LoVo (cell line): ENCODE data around the gene CIPC.

ENCODE experiments used
- DNase-seq: peaks from one replicate; pipeline ENCODE4 v3.0.0-alpha.2; 2016; ENCODE audit warnings: low spot score

CIPC gene

GRCh38 chr14:77097700-77098528, at the start of gene CIPC:
CIPC (plus strand) TSS chr14:77098258; CDS start chr14:77105709, 7,451 bp downstream.
- peak; percentile 99 for DNase-seq

- no peak for DNase-seq
Measured at GRCh38 chr14:77051116-77051515, 46.9 kb upstream of the CIPC start.

GRCh38 chr14:77052281-77053044, 45.6 kb upstream of the CIPC start:
- DNase-seq = no peak

GRCh38 chr14:77053046-77053841, 44.8 kb upstream of the CIPC start:
- DNase-seq = no peak

- DNase-seq = no peak
Measured at GRCh38 chr14:77055306-77055705, 42.8 kb upstream of the CIPC start.

GRCh38 chr14:77055981-77056380, 42.1 kb upstream of the CIPC start:
- no peak for DNase-seq

GRCh38 chr14:77058117-77058516, 39.9 kb upstream of the CIPC start:
- DNase-seq = no peak

- no peak for DNase-seq
Measured at GRCh38 chr14:77058785-77059184, 39.3 kb upstream of the CIPC start.

- DNase-seq = no peak
Measured at GRCh38 chr14:77059276-77059915, 38.7 kb upstream of the CIPC start.

- DNase-seq = no peak
Measured at GRCh38 chr14:77061630-77062257, 36.3 kb upstream of the CIPC start.

- no peak for DNase-seq
Measured at GRCh38 chr14:77062261-77062660, 35.8 kb upstream of the CIPC start.

GRCh38 chr14:77063571-77064171, 34.4 kb upstream of the CIPC start:
- no peak for DNase-seq

- no peak for DNase-seq
Measured at GRCh38 chr14:77064521-77065178, 33.4 kb upstream of the CIPC start.

- DNase-seq = no peak
Measured at GRCh38 chr14:77065851-77066577, 32.0 kb upstream of the CIPC start.

GRCh38 chr14:77066578-77067172, 31.4 kb upstream of the CIPC start:
- no peak for DNase-seq

- DNase-seq = peak; percentile 64
Measured at GRCh38 chr14:77067632-77068516, 30.2 kb upstream of the CIPC start.

GRCh38 chr14:77068517-77069200, 29.4 kb upstream of the CIPC start:
- no peak for DNase-seq

- no peak for DNase-seq
Measured at GRCh38 chr14:77069551-77069950, 28.5 kb upstream of the CIPC start.
